Cerebellar nuclear complex (tissue), 1 donor: Measurements from ENCODE around the gene CLCNKA.

ENCODE experiments used
- DNase-seq, 2 experiments: peaks; one replicate each; lab custom pipeline; 2025; lab: John Stamatoyannopoulos, UW

Gene CLCNKA

DNA sequence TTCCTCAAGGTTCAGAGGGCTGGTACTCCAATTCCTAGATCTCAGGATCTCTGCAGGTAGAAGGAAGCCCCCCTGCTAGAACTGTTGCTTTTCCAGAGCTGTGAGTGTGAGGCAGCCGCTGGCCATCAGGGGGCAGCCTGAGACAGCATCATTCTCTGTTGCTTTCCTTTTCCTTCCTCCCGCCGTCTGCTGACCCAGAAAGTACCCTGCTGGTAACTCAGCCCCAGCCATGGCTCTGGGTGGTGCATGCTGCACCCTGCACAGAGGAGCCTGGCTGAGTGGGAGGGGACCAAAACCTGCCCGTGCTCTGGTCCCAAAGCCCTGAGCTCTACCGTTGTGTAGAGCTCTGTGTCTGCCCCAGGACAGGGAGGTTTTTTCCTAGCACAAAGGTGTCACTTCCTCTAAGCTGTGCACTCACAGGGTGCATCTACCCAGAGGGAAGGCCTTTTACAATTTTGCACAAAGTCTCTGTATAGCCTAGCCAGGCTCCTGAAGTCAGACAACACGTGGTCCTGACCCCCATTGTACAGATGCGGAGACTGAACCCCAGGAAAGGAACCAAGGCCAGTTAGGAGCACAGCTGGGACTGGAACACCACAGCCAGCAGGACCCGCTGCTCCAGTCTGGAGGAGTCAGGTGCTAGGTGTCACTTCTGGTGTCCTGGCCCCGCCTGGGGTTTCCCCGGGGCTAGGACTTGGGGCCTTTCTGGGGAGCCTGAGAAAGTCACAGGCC, 57.3 kb downstream of the CLCNKA start:
- DNase-seq, result peak in 1 of 2 experiments; percentile 72

DNA sequence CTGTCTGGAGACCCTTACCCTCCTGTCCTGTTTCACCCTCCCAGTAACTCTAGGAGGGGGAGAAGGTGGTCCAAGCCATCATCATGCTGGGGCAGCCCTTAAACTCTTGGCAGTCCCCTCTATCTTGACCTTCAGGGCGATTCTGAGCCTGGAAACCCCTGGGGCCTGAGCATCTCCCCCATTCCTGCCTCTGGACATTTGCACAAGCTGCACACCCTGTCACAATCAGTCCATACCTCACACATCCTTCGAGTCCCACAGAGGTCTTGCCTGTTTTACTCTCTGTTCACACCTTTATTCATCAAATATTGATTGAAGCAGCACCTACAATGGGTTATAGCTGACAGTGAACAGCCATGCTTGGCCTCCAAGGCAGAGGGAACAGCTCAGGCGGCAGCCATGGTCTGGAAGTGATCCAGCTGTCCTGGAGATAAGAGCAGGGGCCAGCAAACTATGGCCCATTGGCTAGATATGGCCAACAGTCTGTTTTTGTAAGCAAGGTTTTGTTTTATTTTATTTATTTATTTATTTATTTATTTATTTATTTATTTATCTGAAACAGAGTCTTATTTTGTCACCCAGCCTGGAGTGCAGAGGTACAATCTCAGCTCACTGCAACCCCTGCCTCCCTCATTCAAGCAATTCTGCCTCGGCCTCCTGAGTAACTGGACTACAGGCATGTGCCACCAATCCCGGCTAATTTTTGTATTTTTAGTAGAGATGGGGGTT, 58.8 kb downstream of the CLCNKA start:
- no peak for DNase-seq

- no peak for DNase-seq
These were observed 59.8 kb downstream of the CLCNKA start for GRCh38 chr1:16081636-16082035.

DNA sequence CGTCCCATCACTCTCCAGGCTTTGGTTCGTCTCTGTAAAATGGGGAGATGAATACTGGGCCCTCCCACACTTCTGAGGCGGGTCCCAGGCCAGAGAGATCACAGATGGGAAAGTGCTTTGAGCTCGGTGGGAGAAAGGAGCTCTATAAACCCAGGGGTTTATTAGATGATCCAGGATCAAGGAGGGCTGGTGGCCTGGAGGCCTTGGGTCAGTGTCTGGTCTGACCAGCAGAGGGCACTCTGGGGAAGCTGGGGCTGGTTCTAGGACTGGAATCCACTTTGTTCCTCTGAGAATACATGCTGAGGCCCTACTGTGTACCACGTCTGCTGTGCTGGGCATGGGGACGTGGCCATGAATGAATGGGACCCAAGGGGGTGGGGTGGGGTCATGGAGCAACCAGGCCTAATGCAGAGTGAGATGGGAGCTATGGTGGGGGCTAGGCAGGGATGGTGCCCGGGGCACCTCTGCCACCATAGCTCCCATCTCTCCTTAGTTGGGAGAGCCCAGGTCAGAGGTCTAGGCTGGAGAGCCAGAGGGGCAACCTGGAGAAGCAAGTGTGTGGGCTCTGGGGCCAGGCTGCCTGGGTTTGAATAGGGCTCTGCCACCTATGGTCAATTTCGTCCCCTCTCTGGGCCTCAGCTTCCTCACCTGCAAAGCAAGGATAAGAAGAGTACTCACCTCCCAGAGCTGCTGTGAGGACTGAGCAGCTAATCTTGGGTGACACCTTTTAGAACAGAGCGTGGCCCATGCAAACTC, 60.6 kb downstream of the CLCNKA start:
- DNase-seq, result no peak

GRCh38 chr1:16083486-16083885, 61.6 kb downstream of the CLCNKA start:
- no peak for DNase-seq
